Measurements from ENCODE around the gene C1QTNF1. TPM values are rescaled to one million over a fixed set of nuclear protein-coding genes. Genes with fewer than 3 reads are reported as not detected.

Gene C1QTNF1
- polyA plus RNA-seq, 1 of the 3 experiments (the other 2 are of a cell fraction), result 14.3 TPM

DNA sequence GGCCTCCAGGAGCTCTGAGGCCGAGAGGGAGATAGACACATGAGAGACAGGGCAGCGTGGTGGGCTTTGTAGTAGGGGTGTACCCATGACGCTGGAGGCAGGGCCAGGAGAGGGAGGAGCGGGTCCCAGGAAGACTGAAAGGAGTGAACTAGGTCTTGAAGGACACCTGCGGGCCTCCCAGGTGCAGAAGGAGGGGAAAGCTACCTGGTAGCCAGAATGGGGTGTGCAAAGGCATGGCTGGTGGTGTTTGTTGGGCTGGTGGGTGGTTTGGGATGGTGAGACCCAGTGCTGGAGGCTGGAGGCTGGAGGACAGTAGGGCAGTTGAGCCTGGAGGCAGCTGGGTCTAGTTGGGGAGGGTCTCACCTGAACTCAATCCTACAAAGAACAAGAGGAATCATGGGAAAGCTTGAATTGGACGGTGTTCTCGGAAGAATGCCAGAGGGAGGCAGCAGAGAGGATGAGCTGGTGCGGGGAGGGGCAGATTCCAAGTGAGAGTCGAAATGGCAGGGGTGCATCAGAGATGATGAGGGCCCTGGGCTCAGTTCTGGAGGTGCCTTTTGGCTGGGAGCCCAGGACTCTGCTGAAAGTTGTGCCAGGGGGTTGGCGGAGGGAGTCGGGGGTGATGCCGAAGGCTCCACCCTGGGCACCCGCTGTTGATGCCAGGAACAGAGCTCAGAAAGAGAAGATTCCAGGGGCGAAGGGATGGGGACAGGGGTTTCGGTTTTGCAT lies 21.2 kb downstream of the C1QTNF1 start:
- POLR2A ChIA-PET, result interaction anchor here (0.5 to 1.5 kb wide), 3 partner anchors 16 to 23 kb away, joined by 4 to 11 read pairs (median 7); no protein-coding TSS in a partner anchor
- Histone ChIP-seq H3K4me2 (no peak overlapping the region), H3K9me3 (no peaks in the 10 kb centered on the region), H3K9me2 (no peaks in the 10 kb centered on the region), H3K36me3 (replicated peaks in 1 of 2; ENCODE audit: control insufficient read depth in 1 of 2, insufficient read depth in 2 of 2, low read length in 1 of 2) (no peaks in the 10 kb centered on the region), H3K27me3 (ENCODE audit: insufficient read depth) (no peaks in the 10 kb centered on the region), H4K20me1 (ENCODE audit: insufficient read depth) (no peaks in the 10 kb centered on the region), H3K27ac (ENCODE audit: low read depth in 2 of 2, low read length in 1 of 2) (no peak overlapping the region), H3F3A (replicated peaks; ENCODE audit: insufficient read depth) (peaks cover 16% of the 10 kb centered on the region), H3K9ac (no peak overlapping the region), H3K4me3 (ENCODE audit: low read depth in 2 of 2, low read length in 1 of 2) (no peak overlapping the region), H3K4me1 (ENCODE audit: control insufficient read depth in 1 of 2, insufficient read depth in 2 of 2, low read depth in 1 of 2, low read length in 1 of 2) (peaks cover 0 to 23% of the 10 kb centered on the region in 2 experiments; a peak in 2 of 4 replicates), H3K79me2 (ENCODE audit: insufficient read depth) (no peaks in the 10 kb centered on the region), H2AFZ (ENCODE audit: low read depth) (no peak overlapping the region)
- WGBS (ENCODE audit: low lambda C conversion rate), result 64% methylated on average over 15 of the region's 15 CpGs
- DNase-seq, result no peak
- CTCF ChIA-PET, result interaction anchor here (0.7 to 25.7 kb wide), 65 partner anchors 9 to 676 kb away, joined by 3 to 529 read pairs (median 6); partner anchors contain the start of genes C1QTNF1, ENGASE and LGALS3BP
- TF ChIP-seq FOXJ3 (CRISPR knock-in tag; IDR thresholded peaks at IDR 0.05), result no peak
- TF ChIP-seq NFIC (IDR thresholded peaks at IDR 0.05; ENCODE audit: borderline replicate concordance), result no peak
- TF ChIP-seq MEF2A (IDR thresholded peaks at IDR 0.05; ENCODE audit: borderline replicate concordance, low read depth), result no peak
- no peak for TF ChIP-seq RXRA (IDR thresholded peaks at IDR 0.05; ENCODE audit: borderline replicate concordance, low read depth)
- TF ChIP-seq TEAD4 (IDR thresholded peaks at IDR 0.05; ENCODE audit: borderline replicate concordance, insufficient read depth), result no peak
- no peak for TF ChIP-seq GABPA (IDR thresholded peaks at IDR 0.05; ENCODE audit: low read depth)
- no peak for TF ChIP-seq EP300 (IDR thresholded peaks at IDR 0.05; ENCODE audit: borderline replicate concordance in 1 of 2, low read depth in 1 of 2, low read length in 1 of 2)
- TF ChIP-seq GATA2 (CRISPR knock-in tag; IDR thresholded peaks at IDR 0.05), result no peak
- no peak for TF ChIP-seq FOXM1 (IDR thresholded peaks at IDR 0.05; ENCODE audit: low read depth)
- no peak for TF ChIP-seq RAD21 (IDR thresholded peaks at IDR 0.05; ENCODE audit: low read length)
- TF ChIP-seq CHD2 (IDR thresholded peaks at IDR 0.05; ENCODE audit: low read length, partially characterized antibody), result no peak
- TF ChIP-seq, protein P1, sequence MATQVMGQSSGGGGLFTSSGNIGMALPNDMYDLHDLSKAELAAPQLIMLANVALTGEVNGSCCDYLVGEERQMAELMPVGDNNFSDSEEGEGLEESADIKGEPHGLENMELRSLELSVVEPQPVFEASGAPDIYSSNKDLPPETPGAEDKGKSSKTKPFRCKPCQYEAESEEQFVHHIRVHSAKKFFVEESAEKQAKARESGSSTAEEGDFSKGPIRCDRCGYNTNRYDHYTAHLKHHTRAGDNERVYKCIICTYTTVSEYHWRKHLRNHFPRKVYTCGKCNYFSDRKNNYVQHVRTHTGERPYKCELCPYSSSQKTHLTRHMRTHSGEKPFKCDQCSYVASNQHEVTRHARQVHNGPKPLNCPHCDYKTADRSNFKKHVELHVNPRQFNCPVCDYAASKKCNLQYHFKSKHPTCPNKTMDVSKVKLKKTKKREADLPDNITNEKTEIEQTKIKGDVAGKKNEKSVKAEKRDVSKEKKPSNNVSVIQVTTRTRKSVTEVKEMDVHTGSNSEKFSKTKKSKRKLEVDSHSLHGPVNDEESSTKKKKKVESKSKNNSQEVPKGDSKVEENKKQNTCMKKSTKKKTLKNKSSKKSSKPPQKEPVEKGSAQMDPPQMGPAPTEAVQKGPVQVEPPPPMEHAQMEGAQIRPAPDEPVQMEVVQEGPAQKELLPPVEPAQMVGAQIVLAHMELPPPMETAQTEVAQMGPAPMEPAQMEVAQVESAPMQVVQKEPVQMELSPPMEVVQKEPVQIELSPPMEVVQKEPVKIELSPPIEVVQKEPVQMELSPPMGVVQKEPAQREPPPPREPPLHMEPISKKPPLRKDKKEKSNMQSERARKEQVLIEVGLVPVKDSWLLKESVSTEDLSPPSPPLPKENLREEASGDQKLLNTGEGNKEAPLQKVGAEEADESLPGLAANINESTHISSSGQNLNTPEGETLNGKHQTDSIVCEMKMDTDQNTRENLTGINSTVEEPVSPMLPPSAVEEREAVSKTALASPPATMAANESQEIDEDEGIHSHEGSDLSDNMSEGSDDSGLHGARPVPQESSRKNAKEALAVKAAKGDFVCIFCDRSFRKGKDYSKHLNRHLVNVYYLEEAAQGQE (IDR thresholded peaks at IDR 0.05; ENCODE audit: low read depth, low read length), result no peak
- TF ChIP-seq, protein P2, sequence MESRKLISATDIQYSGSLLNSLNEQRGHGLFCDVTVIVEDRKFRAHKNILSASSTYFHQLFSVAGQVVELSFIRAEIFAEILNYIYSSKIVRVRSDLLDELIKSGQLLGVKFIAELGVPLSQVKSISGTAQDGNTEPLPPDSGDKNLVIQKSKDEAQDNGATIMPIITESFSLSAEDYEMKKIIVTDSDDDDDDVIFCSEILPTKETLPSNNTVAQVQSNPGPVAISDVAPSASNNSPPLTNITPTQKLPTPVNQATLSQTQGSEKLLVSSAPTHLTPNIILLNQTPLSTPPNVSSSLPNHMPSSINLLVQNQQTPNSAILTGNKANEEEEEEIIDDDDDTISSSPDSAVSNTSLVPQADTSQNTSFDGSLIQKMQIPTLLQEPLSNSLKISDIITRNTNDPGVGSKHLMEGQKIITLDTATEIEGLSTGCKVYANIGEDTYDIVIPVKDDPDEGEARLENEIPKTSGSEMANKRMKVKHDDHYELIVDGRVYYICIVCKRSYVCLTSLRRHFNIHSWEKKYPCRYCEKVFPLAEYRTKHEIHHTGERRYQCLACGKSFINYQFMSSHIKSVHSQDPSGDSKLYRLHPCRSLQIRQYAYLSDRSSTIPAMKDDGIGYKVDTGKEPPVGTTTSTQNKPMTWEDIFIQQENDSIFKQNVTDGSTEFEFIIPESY (IDR thresholded peaks at IDR 0.05; ENCODE audit: borderline replicate concordance, low read depth), result no peak
- TF ChIP-seq SIN3A (IDR thresholded peaks at IDR 0.05; ENCODE audit: borderline replicate concordance, low read depth, low read length), result no peak
- TF ChIP-seq, protein P3, sequence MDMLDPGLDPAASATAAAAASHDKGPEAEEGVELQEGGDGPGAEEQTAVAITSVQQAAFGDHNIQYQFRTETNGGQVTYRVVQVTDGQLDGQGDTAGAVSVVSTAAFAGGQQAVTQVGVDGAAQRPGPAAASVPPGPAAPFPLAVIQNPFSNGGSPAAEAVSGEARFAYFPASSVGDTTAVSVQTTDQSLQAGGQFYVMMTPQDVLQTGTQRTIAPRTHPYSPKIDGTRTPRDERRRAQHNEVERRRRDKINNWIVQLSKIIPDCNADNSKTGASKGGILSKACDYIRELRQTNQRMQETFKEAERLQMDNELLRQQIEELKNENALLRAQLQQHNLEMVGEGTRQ (IDR thresholded peaks at IDR 0.05; ENCODE audit: borderline replicate concordance, low read depth, low read length), result no peak
- TF ChIP-seq, protein P4, sequence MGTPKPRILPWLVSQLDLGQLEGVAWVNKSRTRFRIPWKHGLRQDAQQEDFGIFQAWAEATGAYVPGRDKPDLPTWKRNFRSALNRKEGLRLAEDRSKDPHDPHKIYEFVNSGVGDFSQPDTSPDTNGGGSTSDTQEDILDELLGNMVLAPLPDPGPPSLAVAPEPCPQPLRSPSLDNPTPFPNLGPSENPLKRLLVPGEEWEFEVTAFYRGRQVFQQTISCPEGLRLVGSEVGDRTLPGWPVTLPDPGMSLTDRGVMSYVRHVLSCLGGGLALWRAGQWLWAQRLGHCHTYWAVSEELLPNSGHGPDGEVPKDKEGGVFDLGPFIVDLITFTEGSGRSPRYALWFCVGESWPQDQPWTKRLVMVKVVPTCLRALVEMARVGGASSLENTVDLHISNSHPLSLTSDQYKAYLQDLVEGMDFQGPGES (IDR thresholded peaks at IDR 0.05; ENCODE audit: low read depth, low read length), result no peak

Data from SK-N-SH (cell line).